ENCODE data around the gene TAF3.

GRCh38 chr10:7950981-7951847 is 132.9 kb downstream of the TAF3 start:
- TF ChIP-seq CTCF (IDR thresholded peaks at IDR 0.05) (no peak), EP300 (IDR thresholded peaks at IDR 0.05) (no peak), POLR2A (IDR thresholded peaks at IDR 0.05) (no peak)
